ENCODE measurements around the gene TMEM179B.

DNA sequence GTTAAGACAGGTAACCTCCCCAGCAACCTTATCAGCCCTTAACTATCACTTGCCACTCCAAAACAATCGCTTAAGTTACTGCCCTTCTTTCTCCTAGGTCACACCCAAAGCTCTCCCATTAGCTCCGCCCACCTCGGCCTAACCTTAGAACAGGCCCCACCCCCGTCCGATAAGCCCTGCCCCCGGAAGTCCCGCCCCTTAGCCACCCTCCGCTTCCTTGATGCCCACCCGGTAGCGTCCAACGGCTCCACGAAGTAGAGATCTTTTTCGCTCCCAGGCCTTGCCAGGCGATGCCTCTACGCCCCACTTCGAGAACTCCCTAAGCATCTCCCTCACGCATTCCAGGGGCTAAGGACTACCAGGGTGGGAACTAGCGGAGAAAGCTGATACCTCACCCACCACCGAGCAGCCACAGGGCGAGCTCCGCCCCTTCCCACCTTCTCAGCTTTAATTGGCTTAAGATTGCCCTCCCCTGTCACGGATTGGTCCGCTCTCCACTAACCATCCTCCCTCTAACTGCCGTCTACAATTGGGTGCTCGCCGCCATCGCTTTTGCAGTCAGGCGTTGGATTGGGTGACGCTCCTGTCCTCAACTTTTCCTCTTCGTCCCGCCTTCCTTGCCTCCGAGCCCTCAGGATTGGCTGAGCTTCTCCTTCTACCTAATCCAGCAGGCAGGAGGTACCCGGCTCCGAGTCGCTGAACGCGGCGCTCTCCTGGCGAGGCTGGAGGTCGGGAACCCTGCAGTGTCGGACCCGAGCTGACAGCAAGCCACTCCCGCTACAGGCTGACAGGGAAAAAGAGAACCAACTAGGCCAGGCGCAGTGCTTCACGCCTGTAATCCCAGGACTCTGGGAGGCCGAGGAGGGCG, 33.2 kb upstream of the TMEM179B start, which contains the start of gene ZBTB3:
- TF ChIP-seq, protein P1, sequence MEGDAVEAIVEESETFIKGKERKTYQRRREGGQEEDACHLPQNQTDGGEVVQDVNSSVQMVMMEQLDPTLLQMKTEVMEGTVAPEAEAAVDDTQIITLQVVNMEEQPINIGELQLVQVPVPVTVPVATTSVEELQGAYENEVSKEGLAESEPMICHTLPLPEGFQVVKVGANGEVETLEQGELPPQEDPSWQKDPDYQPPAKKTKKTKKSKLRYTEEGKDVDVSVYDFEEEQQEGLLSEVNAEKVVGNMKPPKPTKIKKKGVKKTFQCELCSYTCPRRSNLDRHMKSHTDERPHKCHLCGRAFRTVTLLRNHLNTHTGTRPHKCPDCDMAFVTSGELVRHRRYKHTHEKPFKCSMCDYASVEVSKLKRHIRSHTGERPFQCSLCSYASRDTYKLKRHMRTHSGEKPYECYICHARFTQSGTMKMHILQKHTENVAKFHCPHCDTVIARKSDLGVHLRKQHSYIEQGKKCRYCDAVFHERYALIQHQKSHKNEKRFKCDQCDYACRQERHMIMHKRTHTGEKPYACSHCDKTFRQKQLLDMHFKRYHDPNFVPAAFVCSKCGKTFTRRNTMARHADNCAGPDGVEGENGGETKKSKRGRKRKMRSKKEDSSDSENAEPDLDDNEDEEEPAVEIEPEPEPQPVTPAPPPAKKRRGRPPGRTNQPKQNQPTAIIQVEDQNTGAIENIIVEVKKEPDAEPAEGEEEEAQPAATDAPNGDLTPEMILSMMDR (IDR thresholded peaks at IDR 0.05): peak in 2 of 5 experiments; percentile 49 to 67
- no peak for TF ChIP-seq EP300 (IDR thresholded peaks at IDR 0.05; ENCODE audit: low read depth)

Measured in transverse colon (tissue), 3 donors.